ENCODE measurements around the gene CTAGE15.
"Not testable (repeated sequence)": the region's sequence is repeated elsewhere in the genome, so short reads cannot be mapped to it uniquely, and the experiment has no call there.

Gene CTAGE15, protein sequence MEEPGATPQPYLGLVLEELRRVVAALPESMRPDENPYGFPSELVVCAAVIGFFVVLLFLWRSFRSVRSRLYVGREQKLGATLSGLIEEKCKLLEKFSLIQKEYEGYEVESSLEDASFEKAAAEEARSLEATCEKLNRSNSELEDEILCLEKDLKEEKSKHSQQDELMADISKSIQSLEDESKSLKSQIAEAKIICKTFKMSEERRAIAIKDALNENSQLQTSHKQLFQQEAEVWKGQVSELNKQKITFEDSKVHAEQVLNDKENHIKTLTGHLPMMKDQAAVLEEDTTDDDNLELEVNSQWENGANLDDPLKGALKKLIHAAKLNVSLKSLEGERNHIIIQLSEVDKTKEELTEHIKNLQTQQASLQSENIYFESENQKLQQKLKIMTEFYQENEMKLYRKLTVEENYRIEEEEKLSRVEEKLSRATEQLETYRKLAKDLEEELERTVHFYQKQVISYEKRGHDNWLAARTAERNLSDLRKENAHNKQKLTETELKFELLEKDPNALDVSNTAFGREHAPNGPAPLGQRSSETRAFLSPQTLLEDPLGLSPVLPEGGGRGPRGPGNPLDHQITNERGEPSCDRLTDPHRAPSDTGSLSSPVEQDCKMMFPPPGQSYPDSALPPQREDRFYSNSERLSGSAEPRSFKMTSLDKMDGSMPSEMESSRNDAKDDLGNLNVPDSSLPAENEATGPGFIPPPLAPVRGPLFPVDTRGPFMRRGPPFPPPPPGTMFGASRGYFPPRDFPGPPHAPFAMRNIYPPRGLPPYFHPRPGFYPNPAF

DNA sequence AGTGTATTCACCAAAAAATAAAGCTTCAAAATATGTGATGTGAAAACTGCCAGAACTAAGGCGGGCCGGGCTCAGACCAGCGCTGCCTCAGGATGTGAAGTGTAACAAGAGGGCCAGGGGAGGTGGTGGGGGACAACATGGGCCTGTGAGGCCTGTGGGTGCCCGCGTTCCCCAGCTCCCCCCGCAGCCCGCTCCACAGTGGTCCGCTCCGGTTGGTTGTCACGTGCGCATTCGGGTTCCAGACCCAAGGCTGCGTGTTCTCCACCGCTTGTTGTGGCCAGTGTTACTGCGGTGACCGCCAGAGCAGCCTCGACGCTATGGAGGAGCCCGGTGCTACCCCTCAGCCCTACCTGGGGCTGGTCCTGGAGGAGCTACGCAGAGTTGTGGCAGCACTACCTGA lies at the start of gene CTAGE15:
TSS of gene CTAGE15 (plus strand) at position 301 of the 400 bp plus-strand sequence. CDS start at position 318, 17 bp downstream.
- not testable (repeated sequence) for DNase-seq

GRCh38 chr7:143522309-143522916 lies 49.2 kb upstream of the CTAGE15 start:
- not testable (repeated sequence) for DNase-seq

DNA sequence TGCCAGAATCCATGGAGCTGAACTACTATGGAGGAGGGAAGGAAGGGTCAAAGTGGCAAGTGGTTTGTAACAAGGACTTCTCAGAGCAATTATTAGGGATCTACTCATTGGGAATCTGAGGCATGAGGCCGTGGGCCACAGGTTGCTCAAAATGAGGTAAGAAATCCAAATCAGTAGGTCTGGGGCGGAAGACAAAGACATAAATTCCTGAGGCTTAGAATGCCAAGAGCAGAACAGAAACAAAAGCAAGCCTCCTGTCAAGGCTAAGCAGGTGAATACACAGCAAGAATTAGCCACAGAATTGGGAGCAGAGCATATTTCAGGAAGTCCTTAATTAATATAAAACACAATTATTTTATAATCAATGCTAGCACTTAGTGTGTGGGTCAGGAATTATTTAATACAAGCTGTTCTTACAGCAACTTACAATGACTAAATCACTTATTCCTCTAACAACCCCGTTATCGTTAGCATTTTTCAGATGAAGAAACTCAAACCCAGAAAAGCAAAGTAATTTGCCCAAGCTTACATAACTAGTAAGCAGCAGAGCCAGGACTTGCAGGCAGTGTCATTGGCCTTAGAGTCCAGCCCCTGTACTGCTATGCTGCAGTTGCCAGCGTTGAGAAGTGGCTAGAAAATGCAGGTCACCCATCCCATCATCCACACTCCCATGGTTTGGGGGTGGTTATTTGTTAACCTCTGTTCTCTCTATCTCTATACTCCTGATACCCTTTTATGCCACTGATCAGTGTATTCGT lies 40.3 kb upstream of the CTAGE15 start:
- not testable (repeated sequence) for DNase-seq

GRCh38 chr7:143531932-143532331 lies 39.7 kb upstream of the CTAGE15 start:
- not testable (repeated sequence) for DNase-seq

- not testable (repeated sequence) for DNase-seq
These were observed 38.3 kb upstream of the CTAGE15 start for GRCh38 chr7:143533213-143533839.

DNA sequence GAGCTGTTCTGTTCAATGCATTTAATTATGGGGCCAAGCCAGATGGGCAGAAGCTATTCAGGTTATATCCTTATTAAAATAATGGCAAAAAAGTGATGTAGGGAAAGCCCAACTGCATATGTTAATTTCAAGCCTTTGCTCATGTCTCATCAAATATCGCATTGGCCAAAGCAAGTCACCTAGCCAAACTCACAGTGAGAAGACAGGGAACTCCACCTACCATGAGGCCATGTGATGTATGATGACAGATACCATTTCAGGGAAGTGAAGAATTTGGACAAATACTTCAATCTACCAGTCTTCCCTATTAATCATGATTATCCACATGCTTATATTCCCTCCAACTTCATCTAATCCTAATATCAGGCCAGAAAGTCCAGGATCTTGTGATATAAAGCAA lies 35.2 kb upstream of the CTAGE15 start:
- DNase-seq = not testable (repeated sequence)

- not testable (repeated sequence) for DNase-seq
These were observed 28.1 kb upstream of the CTAGE15 start for GRCh38 chr7:143543288-143544038.

DNA sequence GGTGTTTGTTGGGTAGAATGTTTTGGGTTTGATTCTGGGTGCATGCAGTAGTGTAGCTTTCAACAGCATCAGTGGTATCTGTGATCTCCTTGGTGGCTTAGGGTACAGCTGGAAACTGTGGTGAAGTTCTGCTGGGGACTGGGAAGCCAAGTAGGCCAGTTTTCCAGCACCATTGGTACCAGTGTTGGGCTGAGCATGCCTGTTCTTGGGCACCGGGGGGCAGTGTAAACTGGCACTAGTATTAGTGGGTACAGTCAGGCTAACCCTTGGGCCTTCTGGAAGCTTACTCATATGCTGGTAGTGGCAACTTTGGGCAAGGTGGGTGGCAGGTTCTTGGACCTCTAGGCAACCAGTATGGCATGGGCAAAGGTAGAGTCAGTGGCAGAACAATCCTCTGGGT lies 15.6 kb upstream of the CTAGE15 start:
- DNase-seq = not testable (repeated sequence)

- not testable (repeated sequence) for DNase-seq
These were observed 8.3 kb upstream of the CTAGE15 start for GRCh38 chr7:143563306-143563705.

DNA sequence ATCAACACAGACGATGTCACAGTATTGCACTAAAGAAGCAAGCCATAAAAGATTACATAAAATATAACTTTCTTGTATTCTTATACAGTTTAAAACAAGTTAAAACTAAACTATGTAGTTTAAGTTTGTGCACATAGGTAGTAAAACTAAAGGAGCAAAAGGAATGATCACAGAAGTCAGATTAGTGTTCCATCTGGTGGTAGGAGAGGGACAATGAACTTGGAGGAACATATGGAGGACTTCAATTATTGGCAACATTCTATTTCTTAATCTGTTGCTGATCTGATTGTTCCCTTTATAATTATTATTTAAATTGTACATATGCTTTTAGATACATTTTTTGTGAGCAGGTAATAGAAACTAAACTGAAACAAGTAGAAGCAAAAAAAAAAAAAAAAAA lies 5.6 kb upstream of the CTAGE15 start:
- not testable (repeated sequence) for DNase-seq

DNA sequence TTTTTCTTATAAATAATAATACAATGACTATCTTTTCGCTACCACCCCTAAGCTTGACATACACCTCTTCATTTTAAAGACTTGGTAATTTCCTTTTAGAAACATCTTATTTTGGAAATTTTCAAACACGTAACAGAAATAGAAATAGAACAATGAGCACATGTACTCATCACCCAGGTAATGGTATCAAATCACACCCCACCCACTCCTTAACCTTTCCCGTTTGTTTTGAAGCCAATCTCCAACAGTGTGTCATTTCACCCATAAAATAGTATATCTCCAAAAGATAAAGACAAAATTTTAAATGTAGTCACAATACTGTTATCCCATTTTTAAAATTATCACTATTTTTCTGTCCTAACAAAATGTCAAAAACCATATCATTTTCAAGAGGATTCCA lies 16.6 kb downstream of the CTAGE15 start:
- DNase-seq = not testable (repeated sequence)

GRCh38 chr7:143589897-143590296 lies 18.3 kb downstream of the CTAGE15 start:
- DNase-seq = not testable (repeated sequence)

- DNase-seq = not testable (repeated sequence)
These were observed 26.5 kb downstream of the CTAGE15 start for GRCh38 chr7:143598086-143598485.

- DNase-seq = not testable (repeated sequence)
These were observed 31.9 kb downstream of the CTAGE15 start for GRCh38 chr7:143603549-143603948.

- not testable (repeated sequence) for DNase-seq
These were observed 34.5 kb downstream of the CTAGE15 start for GRCh38 chr7:143606088-143606487.

DNA sequence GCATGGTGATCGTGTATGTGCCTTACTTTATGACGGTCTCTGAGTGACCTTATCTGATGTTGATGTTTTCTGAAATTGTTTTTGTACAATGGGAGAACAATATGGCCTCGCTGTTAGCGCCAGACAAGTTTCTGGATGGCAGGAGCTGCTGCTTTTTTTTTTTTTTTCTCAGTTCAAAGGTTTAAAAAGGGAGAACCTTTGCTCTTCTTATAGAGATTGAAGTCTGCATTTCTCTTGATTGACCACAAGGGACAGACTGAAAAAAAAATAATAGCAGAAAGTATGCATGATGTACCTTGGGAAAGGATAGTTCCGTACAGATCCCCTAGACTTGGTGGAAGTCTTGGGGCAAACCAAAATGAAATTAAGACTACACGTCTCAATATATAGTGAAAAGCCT lies 43.9 kb downstream of the CTAGE15 start:
- DNase-seq = not testable (repeated sequence)

DNA sequence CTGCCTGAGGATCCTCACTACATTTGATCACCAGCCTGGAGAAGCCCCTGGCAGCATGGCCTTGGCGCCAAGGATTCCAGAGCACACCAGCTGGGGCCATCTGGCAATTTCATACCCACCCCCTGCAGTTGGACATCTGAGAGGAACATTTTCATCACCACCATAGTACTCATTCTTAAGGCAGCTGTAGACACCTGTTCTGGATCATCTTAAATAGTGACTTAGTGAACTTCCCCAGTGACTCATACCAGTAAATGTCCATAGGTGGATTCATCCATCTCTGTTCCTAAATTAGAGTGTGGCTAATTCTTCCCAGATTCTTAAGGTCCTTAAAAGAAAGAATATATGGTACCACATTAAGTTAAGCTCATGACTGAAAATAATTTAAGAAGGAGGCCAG lies 45.6 kb downstream of the CTAGE15 start:
- DNase-seq = not testable (repeated sequence)

- not testable (repeated sequence) for DNase-seq
These were observed 48.5 kb downstream of the CTAGE15 start for GRCh38 chr7:143620058-143620457.

GRCh38 chr7:143620646-143621045 lies 49.0 kb downstream of the CTAGE15 start, which contains the start of gene TCAF2:
Gene TCAF2 (plus strand): TSS chr7:143620974.
- DNase-seq = not testable (repeated sequence)

DNA sequence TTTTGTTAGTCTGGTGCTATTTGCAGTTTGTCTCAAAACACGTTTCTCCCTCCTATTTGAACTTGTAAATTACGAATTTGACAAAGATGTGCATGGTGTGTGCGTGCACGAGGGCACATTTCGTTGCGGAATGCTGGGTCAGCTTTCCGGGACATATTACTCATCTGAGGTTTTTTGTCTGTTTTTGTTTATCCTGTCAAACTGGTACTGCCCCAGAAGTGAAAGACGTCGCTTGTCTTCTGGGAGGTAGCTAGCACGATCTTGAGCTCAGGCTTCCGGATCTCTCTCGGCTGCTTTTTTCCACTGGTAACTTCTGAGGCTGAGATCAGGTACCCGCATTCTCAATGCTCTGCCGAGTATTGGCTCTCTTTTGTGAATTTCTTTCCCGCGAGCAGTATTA lies 49.6 kb downstream of the CTAGE15 start:
- not testable (repeated sequence) for DNase-seq

DNA sequence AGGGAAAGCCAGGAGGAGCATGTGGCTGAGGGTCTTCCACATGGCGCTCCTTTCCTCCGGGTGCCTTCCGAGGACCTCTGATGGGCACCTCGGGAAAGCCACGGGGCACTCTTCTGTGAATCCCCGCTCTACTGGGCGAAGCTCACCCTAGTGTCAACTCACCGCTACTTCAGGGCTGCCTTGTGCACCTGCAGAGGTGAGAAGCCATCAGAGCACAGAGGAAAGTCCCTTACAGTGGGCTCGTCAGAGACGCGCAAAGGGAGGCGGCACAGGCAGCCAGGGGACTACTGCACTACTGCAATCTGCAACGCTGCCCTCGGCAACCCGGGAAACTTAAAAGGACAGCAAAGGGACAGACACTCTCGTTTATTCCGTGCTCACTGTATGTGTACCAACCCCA lies 50.5 kb downstream of the CTAGE15 start:
- DNase-seq = not testable (repeated sequence)
